ENCODE measurements around the gene MRPL52. TPM values are rescaled to one million over a fixed set of nuclear protein-coding genes. Genes with fewer than 3 reads are reported as not detected.

Gene MRPL52
- total and polyA plus RNA-seq, 2 of the 13 experiments (the other 11 are each of a cell fraction or from before 2014, with no cell fraction given): 118 to 329 TPM

- TF ChIP-seq PBX3 (CRISPR knock-in tag; IDR thresholded peaks at IDR 0.05; ENCODE audit: borderline replicate concordance): no peak
- 0 out of 2 replicates have a peak, but pooled peaks have one; percentile 1 for TF ChIP-seq HES4 (CRISPR knock-in tag; IDR thresholded peaks at IDR 0.05; ENCODE audit: borderline replicate concordance)
- TF ChIP-seq ZEB1 (IDR thresholded peaks at IDR 0.05; ENCODE audit: insufficient replicate concordance, low read depth): no peak
- TF ChIP-seq PPARG (CRISPR knock-in tag; conservative IDR thresholded peaks at IDR 0.05): no peak
- no peak for TF ChIP-seq KLF6 (CRISPR knock-in tag; IDR thresholded peaks at IDR 0.05)
- TF ChIP-seq LBX2 (CRISPR knock-in tag; IDR thresholded peaks at IDR 0.05; ENCODE audit: borderline replicate concordance): no peak
- no peak for TF ChIP-seq HCFC1 (IDR thresholded peaks at IDR 0.05; ENCODE audit: low read depth, low read length)
- TF ChIP-seq SMYD3 (CRISPR knock-in tag; IDR thresholded peaks at IDR 0.05): no peak
- TF ChIP-seq ZNF263 (CRISPR knock-in tag; IDR thresholded peaks at IDR 0.05): no peak
- no peak for TF ChIP-seq HNF4G (IDR thresholded peaks at IDR 0.05; ENCODE audit: borderline replicate concordance, low read depth, low read length)
- no peak for TF ChIP-seq HNF4G (CRISPR knock-in tag; IDR thresholded peaks at IDR 0.05; ENCODE audit: borderline replicate concordance, low read depth)
- TF ChIP-seq ZNF274 (CRISPR knock-in tag; IDR thresholded peaks at IDR 0.05): 0 out of 2 replicates have a peak, but pooled peaks have one; percentile 23
- no peak for TF ChIP-seq SIX1 (CRISPR knock-in tag; IDR thresholded peaks at IDR 0.05; ENCODE audit: borderline replicate concordance)
- TF ChIP-seq ARID5B (CRISPR knock-in tag; IDR thresholded peaks at IDR 0.05): no peak
- no peak for TF ChIP-seq TOE1 (CRISPR knock-in tag; IDR thresholded peaks at IDR 0.05)
- no peak for TF ChIP-seq AKAP8 (CRISPR knock-in tag; IDR thresholded peaks at IDR 0.05)
- TF ChIP-seq ARID4A (CRISPR knock-in tag; IDR thresholded peaks at IDR 0.05; ENCODE audit: borderline replicate concordance): no peak
Observed at GRCh38 chr14:22839159-22839779, 9.6 kb downstream of the MRPL52 start (continued).

All from HepG2 (cell line).